GM18511 (cell line): ENCODE measurements around the gene RNF10.
"Not testable (repeated sequence)": the region's sequence is repeated elsewhere in the genome, so short reads cannot be mapped to it uniquely, and the experiment has no call there.

Source experiments
- ATAC-seq: cut with Tn5 transposase; IDR thresholded peaks from one replicate; pipeline ENCODE4 v1.9.1; 2021; ENCODE audit warnings: mild to moderate bottlenecking, moderate library complexity; ENCODE audit not compliant: unreplicated experiment

The RNF10 gene

DNA sequence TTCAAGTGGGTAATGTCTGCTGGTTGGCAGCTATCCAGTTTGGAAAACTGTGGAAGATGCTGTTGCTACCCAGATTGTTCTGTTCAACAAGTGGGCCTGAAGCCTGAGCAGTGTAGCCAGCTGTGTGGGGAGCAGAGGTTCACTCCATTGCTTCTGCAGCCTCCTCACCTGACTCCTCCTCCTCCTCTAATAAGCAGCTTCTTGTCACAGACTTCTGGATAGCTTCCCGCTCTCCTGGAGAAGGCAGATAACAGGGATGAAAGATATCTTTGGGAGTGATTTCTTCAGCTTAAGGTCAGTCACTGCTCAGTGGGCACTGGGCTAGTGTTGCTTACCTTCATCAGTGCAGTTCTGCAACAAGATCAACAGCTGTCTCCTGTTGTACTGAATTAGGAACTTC is 45.0 kb downstream of the RNF10 start:
- no peak for ATAC-seq

DNA sequence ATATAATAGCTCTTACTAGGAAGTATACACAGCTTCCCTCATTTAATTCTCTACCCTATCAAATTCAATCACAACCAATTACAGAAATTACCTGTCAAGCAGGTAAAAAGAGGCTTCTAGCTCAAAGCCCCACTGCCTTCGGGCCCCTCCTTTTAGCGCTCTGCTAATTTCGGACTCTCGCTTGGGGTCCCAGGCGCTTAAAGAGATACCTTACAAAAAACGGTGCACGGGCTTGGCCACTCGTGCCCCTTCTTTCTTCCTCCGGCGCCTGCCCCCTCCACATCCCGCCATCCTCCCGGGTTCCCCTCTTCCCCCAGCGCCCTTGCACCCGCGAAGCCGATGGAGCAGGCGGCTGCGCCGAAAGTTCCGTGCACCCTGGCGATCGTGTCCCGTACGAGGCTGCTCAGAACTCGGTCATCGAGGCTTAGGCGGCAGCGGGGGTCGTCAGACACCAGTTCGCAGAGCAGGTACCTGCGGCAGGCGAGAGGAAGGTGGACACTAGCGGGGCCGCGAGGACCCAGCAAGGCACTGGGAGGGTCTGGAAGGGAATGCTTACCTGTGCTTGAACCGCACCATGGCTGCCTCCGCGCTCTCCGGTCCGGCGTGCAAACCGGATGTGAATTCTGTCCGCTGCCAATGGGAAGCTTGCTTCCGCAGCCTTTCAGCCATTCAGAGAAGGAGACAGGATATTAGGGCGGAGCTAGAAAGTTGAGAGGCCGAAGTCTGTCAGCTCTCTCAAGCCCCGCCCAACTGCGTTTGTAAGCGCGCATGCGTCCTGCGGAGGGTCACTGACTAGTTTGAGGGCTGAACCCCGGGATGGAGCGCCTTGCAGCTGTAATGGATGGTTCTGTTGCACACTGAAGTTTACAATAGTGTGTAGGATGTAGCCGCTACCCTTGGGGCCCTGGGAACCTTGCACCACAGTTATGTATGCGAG is 46.9 kb downstream of the RNF10 start, which contains the start of gene POP5:
TSS of gene POP5 (minus strand) at position 616 of the 937 bp plus-strand sequence. CDS start at position 576, 40 bp downstream.
- ATAC-seq = peak; percentile 93

DNA sequence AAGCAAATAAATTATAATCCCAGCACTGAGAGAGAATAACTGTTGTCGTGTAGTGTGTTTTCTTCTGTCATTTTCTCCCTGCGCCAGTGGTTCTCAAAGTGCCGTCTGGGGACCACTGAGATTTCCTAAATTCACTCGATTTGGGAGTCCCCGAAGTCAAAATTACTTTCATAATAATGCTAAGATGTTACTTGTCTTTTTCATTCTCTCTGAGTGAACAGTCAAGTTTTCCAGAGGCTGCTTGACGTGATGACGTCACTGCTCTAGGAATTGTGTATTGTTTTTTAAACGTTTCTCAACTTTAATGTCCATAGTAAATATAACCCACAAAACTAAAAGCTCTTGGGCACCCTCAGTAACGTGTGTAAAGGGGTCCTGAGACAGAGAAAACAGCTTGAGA is 47.8 kb downstream of the RNF10 start:
- no peak for ATAC-seq

- no peak for ATAC-seq
Measured at GRCh38 chr12:120583478-120584030, 49.4 kb downstream of the RNF10 start.

DNA sequence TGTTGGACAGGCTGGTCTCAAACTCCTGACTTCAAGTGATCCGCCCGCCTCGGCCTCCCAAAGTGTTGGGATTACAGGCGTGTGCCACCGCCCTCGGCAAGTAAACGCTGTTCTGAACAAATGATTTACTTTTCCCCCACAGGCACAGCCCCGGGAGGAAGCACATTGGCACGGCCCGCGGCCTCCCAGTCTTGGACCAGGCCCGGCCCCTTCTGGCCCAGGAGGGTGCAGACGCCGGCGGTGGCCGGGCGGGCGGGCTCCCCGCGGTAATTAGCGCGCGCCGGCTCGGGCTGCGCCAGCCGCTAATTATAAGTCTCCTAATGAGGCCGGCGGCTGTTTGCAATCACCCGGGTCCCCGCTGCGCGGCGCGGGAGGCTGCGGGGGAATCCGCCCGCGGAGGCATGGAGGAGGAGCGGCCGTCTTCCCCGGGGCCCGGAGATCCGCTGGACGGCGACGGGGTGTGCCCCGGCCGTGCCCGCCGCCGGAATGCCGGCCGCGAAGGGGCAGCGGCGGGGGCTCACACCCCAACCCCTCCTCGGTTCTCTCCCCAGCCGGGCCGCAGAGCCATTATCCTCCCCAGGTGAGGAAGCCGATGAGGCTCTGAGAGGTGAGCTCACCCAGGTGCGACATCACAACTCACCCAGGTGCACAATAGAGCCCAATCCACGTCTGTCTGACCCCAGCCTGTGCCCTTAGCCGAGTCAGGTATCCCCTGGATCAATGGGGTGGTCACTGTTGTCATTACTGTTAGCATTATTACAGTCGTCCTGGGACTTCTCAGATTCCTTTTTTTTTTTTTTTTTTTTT is 50.4 kb downstream of the RNF10 start:
- no peak for ATAC-seq

DNA sequence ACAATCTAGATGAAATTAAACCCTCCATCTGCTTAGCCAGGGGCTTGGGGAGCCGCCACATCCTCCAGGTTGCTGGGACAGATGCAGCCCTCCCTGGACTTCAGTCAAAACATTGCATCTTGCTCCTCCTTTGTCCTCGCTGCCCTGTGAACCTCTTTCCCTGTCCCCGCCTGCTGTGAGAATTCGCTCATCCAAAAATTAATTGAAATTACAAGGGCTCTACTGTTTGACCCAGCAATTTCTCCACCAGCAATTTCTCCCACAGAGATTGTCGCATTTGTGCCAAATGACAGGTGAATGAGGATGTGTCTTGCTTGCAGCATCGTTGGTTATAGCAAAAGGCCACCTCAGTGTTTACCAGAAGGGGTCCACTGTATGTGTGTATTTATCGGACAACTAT is 52.0 kb downstream of the RNF10 start:
- no peak for ATAC-seq

DNA sequence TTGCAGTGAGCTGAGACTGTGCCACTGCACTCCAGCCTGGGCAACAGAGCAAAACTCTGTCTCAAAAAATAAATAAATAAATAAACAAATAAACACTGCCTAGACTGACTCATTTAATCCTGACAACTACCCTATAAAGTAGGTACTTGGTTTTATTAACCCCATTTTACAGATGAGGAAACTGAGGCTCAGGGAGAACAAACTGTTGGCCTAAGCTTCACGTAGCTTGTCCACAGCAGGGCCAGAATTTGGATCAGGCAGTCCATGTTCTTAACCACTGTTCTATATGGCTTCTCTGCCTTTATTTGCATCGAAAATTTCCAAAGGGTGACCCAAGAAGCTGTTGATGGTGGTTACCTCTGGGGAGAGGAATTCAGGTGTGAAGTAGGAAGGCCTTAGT is 52.7 kb downstream of the RNF10 start:
- no peak for ATAC-seq

DNA sequence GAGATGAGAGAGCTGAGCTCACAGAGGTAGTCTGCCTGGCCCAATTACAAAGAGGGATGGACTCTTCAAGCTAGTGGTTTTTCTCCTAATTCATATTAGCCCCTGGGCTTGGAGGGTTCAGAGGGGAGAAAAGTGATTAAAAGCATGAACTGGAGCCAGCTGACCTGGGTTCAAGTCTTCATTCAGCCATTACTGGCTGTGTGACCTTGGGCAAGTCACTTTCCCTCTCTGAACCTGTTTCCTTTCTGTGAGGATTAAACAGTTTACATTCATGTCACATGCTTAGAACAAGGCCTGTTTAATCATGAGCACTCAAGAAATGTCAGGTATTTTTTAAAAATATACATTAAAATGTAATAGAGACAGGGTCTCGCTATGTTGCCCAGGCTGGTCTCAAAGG is 54.2 kb downstream of the RNF10 start:
- ATAC-seq = no peak

GRCh38 chr12:120588948-120589930 is 55.1 kb downstream of the RNF10 start:
- no peak for ATAC-seq

DNA sequence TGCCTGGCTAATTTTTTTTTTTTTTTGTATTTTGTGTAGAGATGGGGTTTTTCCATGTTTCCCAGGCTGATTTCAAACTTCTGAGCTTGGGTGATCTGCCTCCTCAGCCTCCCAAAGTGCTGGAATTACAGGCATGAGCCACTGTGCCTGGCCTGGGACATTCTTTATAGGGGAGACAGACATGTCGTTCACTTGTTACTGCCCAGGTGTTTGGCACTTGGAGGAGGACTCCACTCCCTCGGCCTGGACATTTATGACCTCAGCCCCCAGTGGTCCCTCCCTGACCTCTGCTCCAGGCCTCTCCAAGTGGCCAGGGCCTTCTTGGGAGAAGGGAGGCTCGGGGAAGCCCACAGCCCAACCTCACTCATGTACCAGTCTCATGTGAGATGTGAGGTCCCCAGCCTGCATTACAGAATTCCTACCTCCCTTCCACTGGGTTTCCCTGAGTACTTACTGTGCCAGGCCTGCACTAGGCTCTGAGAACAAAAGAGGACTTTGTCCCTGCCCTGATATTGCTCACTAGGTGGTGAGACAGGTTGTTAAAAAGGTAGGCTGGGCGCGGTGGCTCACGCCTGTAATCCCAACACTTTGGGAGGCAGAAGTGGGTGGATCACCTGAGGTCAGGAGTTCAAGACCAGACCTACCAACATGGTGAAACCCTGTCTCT is 56.7 kb downstream of the RNF10 start:
- no peak for ATAC-seq

- ATAC-seq = no peak
Measured at GRCh38 chr12:120592121-120593049, 58.2 kb downstream of the RNF10 start.

- ATAC-seq = no peak
Measured at GRCh38 chr12:120596901-120597300, 62.7 kb downstream of the RNF10 start.

DNA sequence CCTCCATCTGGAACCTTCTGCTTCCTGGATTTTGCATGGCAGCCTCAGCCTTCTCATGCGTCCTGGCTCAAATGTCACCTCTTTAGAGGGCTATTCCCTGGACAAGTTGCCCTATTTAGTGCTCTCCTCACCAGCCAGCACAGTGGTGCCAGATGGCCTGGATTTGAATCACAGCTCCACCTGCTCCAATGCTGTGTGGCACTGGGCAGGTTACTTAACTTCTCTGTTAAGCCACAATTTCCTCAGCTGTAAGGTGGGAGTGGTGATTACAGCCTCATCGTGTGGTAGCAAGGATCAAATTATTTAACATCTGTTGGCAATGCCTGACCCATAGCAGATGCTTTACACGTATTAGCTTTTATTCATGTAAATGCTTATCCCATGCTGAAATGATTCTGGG is 63.7 kb downstream of the RNF10 start:
- ATAC-seq = no peak

GRCh38 chr12:120598674-120599463 is 64.7 kb downstream of the RNF10 start:
- ATAC-seq = no peak

- no peak for ATAC-seq
Measured at GRCh38 chr12:120599672-120600552, 65.8 kb downstream of the RNF10 start.

DNA sequence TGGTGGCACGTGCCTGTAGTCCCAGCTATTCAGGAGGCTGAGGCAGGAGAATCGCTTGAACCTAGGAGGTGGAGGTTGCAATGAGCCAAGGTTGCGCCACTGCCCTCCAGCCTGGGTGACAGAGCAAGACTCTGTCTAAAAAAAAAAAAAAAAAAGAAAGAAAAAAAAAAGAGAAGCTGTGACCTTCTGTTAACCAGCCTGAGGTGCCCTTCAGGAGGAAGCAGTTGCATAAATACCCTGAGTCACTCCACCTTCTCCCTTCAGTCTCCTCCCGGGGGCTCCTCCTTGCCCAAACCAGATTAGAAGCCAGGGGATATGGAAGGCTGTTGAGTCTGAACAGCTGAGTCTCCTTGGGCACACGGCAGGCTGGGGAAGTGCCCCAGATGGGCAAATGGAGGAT is 68.3 kb downstream of the RNF10 start:
- not testable (repeated sequence) for ATAC-seq

GRCh38 chr12:120610560-120610959 is 76.4 kb downstream of the RNF10 start:
- no peak for ATAC-seq
